K562 (cell line): ENCODE data around the gene PPP2R5A. TPM values are rescaled to one million over a fixed set of nuclear protein-coding genes. Genes with fewer than 3 reads are reported as not detected.

Experiments used
- ATAC-seq: fragments of 200-7000 bp; cut with Tn5 transposase; 3 replicates; pipeline ENCODE4 v1.9.1; 2020; ENCODE audit warnings: moderate library complexity
- BruUV-seq: library from RNA; stranded (reverse); fragments of 400-500 nt; replicated peaks from 2 replicates; lab custom pipeline; 2021; lab: Mats Ljungman, UMichigan
- CTCF ChIA-PET: fragments of 300-600 bp; formaldehyde crosslinking; extraction: SDS; loops from one replicate; lab custom pipeline; 2021; ENCODE audit warnings: low intra/inter-chr PET ratio; lab: Yijun Ruan, JAX
- POLR2A ChIA-PET: fragments of 300-600, 350-650 bp; sonication (Branson Sonifier 250); formaldehyde crosslinking; extraction: SDS; loops from one replicate; lab custom pipeline; 2021; ENCODE audit warnings: antibody characterized with exemption, inconsistent platforms; lab: Yijun Ruan, JAX
- DNase-seq, 4 experiments: peaks; one replicate each; pipeline versions ENCODE4 v3.0.0 to v3.0.0-alpha.2; 2011 to 2018; ENCODE audit warnings: low spot score in 3 of 4, mixed read lengths in 3 of 4; ENCODE audit errors: extremely low read depth in 1 of 4
- FAIRE-seq: peaks from 2 replicates; lab custom pipeline; 2011; peaks lifted over from hg19 to GRCh38; lab: Jason Lieb, UNC
- H2AFZ ChIP-seq: 2 replicates; pipeline ENCODE4 v1.6.0; 2011; ENCODE audit warnings: low read depth, low read length, control low read depth, inconsistent platforms
- H3K27ac ChIP-seq: fragments of 200-600 bp; 3 replicates; pipeline ENCODE4 v1.8.0; 2011; ENCODE audit warnings: low read depth, mild to moderate bottlenecking, control low read depth, inconsistent platforms, low read length, moderate library complexity, mixed read lengths; ENCODE audit errors: extremely low read depth
- H3K27me3 ChIP-seq, 2 experiments: fragments of 300-600 bp in 1 of 2; 2 replicates in 1 of 2; 3 replicates in 1 of 2; pipeline versions ENCODE4 v1.6.0 to v1.8.0; 2011; ENCODE audit warnings: inconsistent platforms in 2 of 2, low read length in 2 of 2, mild to moderate bottlenecking in 1 of 2, mixed read lengths in 1 of 2, moderate library complexity in 1 of 2; ENCODE audit not compliant: control insufficient read depth in 2 of 2, insufficient read depth in 2 of 2
- H3K36me3 ChIP-seq: fragments of 300-600 bp; 3 replicates; pipeline ENCODE4 v1.8.0; 2011; ENCODE audit warnings: mild to moderate bottlenecking, low read length, inconsistent platforms; ENCODE audit not compliant: control insufficient read depth, insufficient read depth
- H3K4me1 ChIP-seq, 2 experiments: fragments of 200-600 bp in 1 of 2; replicated peaks in 1 of 2; 2 replicates in 1 of 2; 3 replicates in 1 of 2; pipeline versions ENCODE4 v1.5.1 to v1.8.0; 2011; ENCODE audit warnings: inconsistent platforms in 2 of 2, low read length in 2 of 2, mild to moderate bottlenecking in 1 of 2, mixed read lengths in 1 of 2, moderate library complexity in 1 of 2; ENCODE audit not compliant: control insufficient read depth in 2 of 2, insufficient read depth in 2 of 2
- H3K4me2 ChIP-seq: 2 replicates; pipeline ENCODE4 v1.6.1; 2011; ENCODE audit warnings: low read length, control low read depth, inconsistent platforms, mixed read lengths; ENCODE audit not compliant: insufficient read depth
- H3K4me3 ChIP-seq: fragments of 200-600 bp; sonication (generic), shearing (Covaris generic); 2 replicates; pipeline ENCODE4 v1.5.1; 2016; ENCODE audit warnings: control low read depth, inconsistent platforms
- H3K79me2 ChIP-seq: fragments of 200-600 bp; 3 replicates; pipeline ENCODE4 v1.8.0; 2011; ENCODE audit warnings: low read length, inconsistent platforms; ENCODE audit not compliant: control insufficient read depth, insufficient read depth
- H3K9ac ChIP-seq, 2 experiments: 2 replicates each; pipeline versions ENCODE4 v1.6.0 to v1.6.1; 2011; ENCODE audit warnings: low read depth in 2 of 2, low read length in 2 of 2, control low read depth in 1 of 2, inconsistent platforms in 1 of 2, mild to moderate bottlenecking in 1 of 2, mixed read lengths in 1 of 2; ENCODE audit not compliant: insufficient read depth in 1 of 2
- H3K9me1 ChIP-seq: one replicate; pipeline ENCODE4 v1.6.0; 2011; ENCODE audit warnings: inconsistent platforms, mild to moderate bottlenecking, low read length, moderate library complexity; ENCODE audit not compliant: control insufficient read depth, insufficient read depth
- H3K9me3 ChIP-seq: replicated peaks from 2 replicates; pipeline ENCODE4 v1.5.1; 2011; ENCODE audit warnings: low read depth, low read length, inconsistent platforms; ENCODE audit not compliant: control insufficient read depth, insufficient read depth
- H4K20me1 ChIP-seq: replicated peaks from 2 replicates; pipeline ENCODE4 v1.6.1; 2011; ENCODE audit warnings: low read length, inconsistent platforms, mixed read lengths; ENCODE audit not compliant: control insufficient read depth, insufficient read depth
- KAT7 ChIP-seq: sonication (generic); formaldehyde crosslinking; IDR thresholded peaks from 2 replicates; pipeline ENCODE4 v1.8.0; 2022; ENCODE audit warnings: missing genetic modification reagents, mild to moderate bottlenecking, borderline replicate concordance
- MEIS2 ChIP-seq: fragments of 450-650 bp; IDR thresholded peaks from 2 replicates; pipeline ENCODE4 v1.6.1; 2014; ENCODE audit warnings: mild to moderate bottlenecking; ENCODE audit not compliant: partially characterized antibody
- PBX2 ChIP-seq, 2 experiments: IDR thresholded peaks in 1 of 2; conservative IDR thresholded peaks in 1 of 2; 2 replicates each; pipeline ENCODE4 v1.6.1; 2016; ENCODE audit warnings: low read depth in 2 of 2, mild to moderate bottlenecking in 1 of 2, missing compliant biosample characterization in 1 of 2, missing genetic modification characterization in 1 of 2, moderate library complexity in 1 of 2
- RBBP5 ChIP-seq: fragments of 200-600 bp; sonication (generic); IDR thresholded peaks from 2 replicates; pipeline ENCODE4 v1.6.1; 2012; ENCODE audit warnings: borderline replicate concordance, mild to moderate bottlenecking, low read length, control low read depth, inconsistent platforms; ENCODE audit not compliant: insufficient read depth, poor library complexity, severe bottlenecking
- ZC3H8 ChIP-seq: fragments of 450-650 bp; IDR thresholded peaks from 2 replicates; pipeline ENCODE4 v1.6.1; 2017
- WGBS: fragments of 100-300 bp; shearing (Covaris generic); methylation state at CpG from one replicate; pipeline ENCODE4 v1.1.6; 2016; ENCODE audit warnings: low coverage, mixed read lengths; ENCODE audit not compliant: insufficient coverage; ENCODE audit errors: missing lambda C conversion rate; 5-methylcytosine and 5-hydroxymethylcytosine counted together
- in situ Hi-C: fragments of 300-500 bp; cut with MboI; formaldehyde crosslinking; loops from 4 replicates; pipeline ENCODE4 v1.15.0; 2018; ENCODE audit warnings: inconsistent platforms, mixed read lengths
- intact Hi-C: fragments of 100-400 bp; cut with micrococcal nuclease; formaldehyde crosslinking; loops from 2 replicates; pipeline ENCODE4 v1.14.2; 2022
- polyA plus RNA-seq, 8 experiments: library from polyadenylated mRNA; depleted of rRNA in 4 of 8; stranded (reverse) in 5 of 8; unstranded in 3 of 8; fragments of >200 nt; fragmentation: Nextera tagmentation in 2 of 8; fragmentation: Illumina TruSeq in 1 of 8; extraction: Ambion mirVana in 2 of 8; extraction: Trizol in 1 of 8; gene quantifications; 2 replicates each; pipeline versions ENCODE4 v1.2.1 to v1.2.3, GENCODE V29; 2011 to 2014; ENCODE audit warnings: inconsistent platforms in 1 of 8, missing spikeins in 1 of 8
- total RNA-seq, 7 experiments: library from RNA; depleted of rRNA in 6 of 7; stranded (reverse); fragments of >200 nt in 6 of 7; fragmentation: Illumina TruSeq in 2 of 7; extraction: Trizol in 2 of 7; gene quantifications; 2 replicates each; pipeline versions ENCODE4 v1.2.1 to v1.2.3, GENCODE V29; 2011 to 2021; ENCODE audit warnings: low replicate concordance in 1 of 7

PPP2R5A gene
- total and polyA plus RNA-seq, 9 of the 15 experiments (the other 6 are each of a cell fraction or from before 2014, with no cell fraction given) = 26.9 to 106 (median 64.3) TPM

GRCh38 chr1:212359794-212360479 is 74.7 kb downstream of the PPP2R5A start:
- peaks cover 81% of the 10 kb centered on the region for H3K36me3 ChIP-seq
- in situ Hi-C loops (loop anchor here (25.0 kb wide), 1 partner anchor 673 kb away; the partner anchor contains the start of gene NEK2), intact Hi-C loops (no loop called here)
- no peak for FAIRE-seq
- ATAC-seq = no peak
- no peak overlapping the region for H2AFZ ChIP-seq
- no peaks in the 10 kb centered on the region for H3K27me3 ChIP-seq
- H3K4me1 ChIP-seq = no peaks in the 10 kb centered on the region
- no peak overlapping the region for H3K9ac ChIP-seq
- no peaks in the 10 kb centered on the region for H4K20me1 ChIP-seq
- no peak overlapping the region for H3K4me3 ChIP-seq
- no peak overlapping the region for H3K27ac ChIP-seq
- TF ChIP-seq ZC3H8 (no peak), KAT7 (0 out of 2 replicates have a peak, but pooled peaks have one; percentile 31)
- DNase-seq = no peak
- BruUV-seq = no TSS peak
- ChIA-PET POLR2A (interaction anchor here (1.0 kb wide), 1 partner anchor 8 kb away, joined by 6 read pairs; no protein-coding TSS in a partner anchor), CTCF (no interaction called here)
- H3K79me2 ChIP-seq = no peaks in the 10 kb centered on the region
- no peaks in the 10 kb centered on the region for H3K9me3 ChIP-seq
- no peak overlapping the region for H3K4me2 ChIP-seq
- no peaks in the 10 kb centered on the region for H3K9me1 ChIP-seq
- WGBS = 60% methylated on average over 4 of the region's 4 CpGs

- BruUV-seq = no TSS peak
- peaks cover 3% of the 10 kb centered on the region; the same call in 1 of the 2 replicates for H3K9me3 ChIP-seq
- H3K79me2 ChIP-seq = no peaks in the 10 kb centered on the region
- H2AFZ ChIP-seq = no peak overlapping the region
- H4K20me1 ChIP-seq = no peaks in the 10 kb centered on the region
- no peak overlapping the region for H3K9ac ChIP-seq
- no peaks in the 10 kb centered on the region for H3K9me1 ChIP-seq
- FAIRE-seq (no peak), ATAC-seq (no peak), DNase-seq (no peak)
- H3K4me3 ChIP-seq = no peak overlapping the region
- in situ Hi-C loops = loop anchor here (25.0 kb wide), 1 partner anchor 678 kb away; the partner anchor contains the start of gene NEK2
- WGBS = 77% methylated on average over 7 of the region's 7 CpGs
- H3K27ac ChIP-seq = no peak overlapping the region
- CTCF ChIA-PET = no interaction called here
- intact Hi-C loops = loop anchor here (5.0 kb wide), 2 partner anchors 92 to 683 kb away; no protein-coding TSS in a partner anchor
- no peaks in the 10 kb centered on the region for H3K27me3 ChIP-seq
- H3K4me2 ChIP-seq = no peak overlapping the region
- peaks cover 76% of the 10 kb centered on the region for H3K36me3 ChIP-seq
- H3K4me1 ChIP-seq = no peaks in the 10 kb centered on the region
- POLR2A ChIA-PET = interaction anchor here (0.6 to 1.8 kb wide), 5 partner anchors 9 to 601 kb away, joined by 3 to 8 read pairs (median 4); partner anchors contain the start of genes ATF3, DTL and INTS7
- TF ChIP-seq MEIS2 (peak; percentile 66), PBX2 (CRISPR knock-in tag; IDR thresholded peaks at IDR 0.05; ENCODE audit: low read depth) (no peak), PBX2 (tag; conservative IDR thresholded peaks at IDR 0.05; ENCODE audit: low read depth) (peak; percentile 64), RBBP5 (no peak)
Measured at GRCh38 chr1:212364985-212365384, 79.8 kb downstream of the PPP2R5A start.
